HG02610 (cell line): Measurements from ENCODE around the gene L3MBTL4.
"Not testable (repeated sequence)": the region's sequence is repeated elsewhere in the genome, so short reads cannot be mapped to it uniquely, and the experiment has no call there.

Experiments
- ATAC-seq: cut with Tn5 transposase; IDR thresholded peaks from one replicate; pipeline ENCODE4 v1.9.1; 2021; ENCODE audit warnings: mild to moderate bottlenecking, moderate library complexity; ENCODE audit not compliant: unreplicated experiment

Gene L3MBTL4

DNA sequence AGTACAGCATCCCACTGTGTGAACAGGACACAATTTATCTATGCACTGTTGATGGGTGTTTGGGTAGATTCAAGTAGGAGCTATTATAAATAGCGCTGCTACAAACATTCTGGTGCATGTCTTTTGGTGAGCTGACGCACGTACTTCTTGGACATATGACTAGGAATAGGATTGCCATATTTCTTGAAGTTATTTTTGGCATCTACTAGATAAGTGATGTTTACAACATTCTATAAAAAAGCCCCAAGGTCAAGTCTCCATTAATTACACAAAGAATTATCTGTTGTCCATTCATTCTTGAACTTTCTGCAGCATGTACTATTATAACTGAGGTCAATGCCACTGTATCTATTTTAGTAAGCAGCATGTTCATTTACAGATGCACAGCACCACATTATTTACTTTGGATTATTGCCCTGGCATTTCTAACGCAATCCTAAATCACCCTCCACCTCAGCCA lies 293.9 kb downstream of the L3MBTL4 start:
- no peak for ATAC-seq

DNA sequence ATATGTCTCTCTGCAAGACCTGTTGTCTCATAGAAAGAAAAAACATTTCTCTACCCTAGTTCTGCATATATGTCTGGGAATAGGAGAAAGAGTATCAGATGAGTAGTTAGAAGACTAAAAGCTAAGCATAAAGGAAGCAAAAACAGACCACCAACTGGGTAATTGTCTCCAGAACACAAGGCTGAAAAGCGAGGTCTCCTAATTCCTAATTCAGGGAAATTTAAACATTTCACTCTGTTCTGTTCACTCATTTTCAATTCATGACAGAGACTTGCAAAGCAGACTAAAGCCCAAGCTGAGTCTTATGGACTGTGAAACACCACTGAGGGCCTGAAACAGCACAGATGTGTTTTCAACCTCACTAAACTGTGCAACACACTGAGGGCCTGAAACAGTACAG lies 294.9 kb downstream of the L3MBTL4 start:
- no peak for ATAC-seq

- no peak for ATAC-seq
Observed at GRCh38 chr18:6118080-6118479, 296.6 kb downstream of the L3MBTL4 start.

DNA sequence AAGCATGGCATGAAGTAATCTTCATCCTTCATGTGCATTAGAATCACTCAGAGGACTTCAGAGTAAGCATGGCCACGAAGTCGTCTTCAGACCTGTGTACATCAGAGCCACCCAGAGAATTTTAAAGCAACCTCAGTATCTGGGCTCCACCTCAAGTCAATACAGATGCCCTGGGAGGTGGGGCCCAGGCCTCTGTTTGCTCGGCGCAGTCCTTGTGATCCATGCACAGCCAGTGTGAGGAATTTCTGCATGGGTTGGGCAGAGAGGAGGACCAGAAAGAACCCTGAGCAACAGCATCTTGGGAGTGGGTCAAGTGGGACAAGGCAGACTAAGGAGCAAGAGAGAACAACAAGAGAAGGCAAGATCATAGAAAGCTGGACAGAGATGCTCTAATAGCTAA lies 299.0 kb downstream of the L3MBTL4 start:
- no peak for ATAC-seq

DNA sequence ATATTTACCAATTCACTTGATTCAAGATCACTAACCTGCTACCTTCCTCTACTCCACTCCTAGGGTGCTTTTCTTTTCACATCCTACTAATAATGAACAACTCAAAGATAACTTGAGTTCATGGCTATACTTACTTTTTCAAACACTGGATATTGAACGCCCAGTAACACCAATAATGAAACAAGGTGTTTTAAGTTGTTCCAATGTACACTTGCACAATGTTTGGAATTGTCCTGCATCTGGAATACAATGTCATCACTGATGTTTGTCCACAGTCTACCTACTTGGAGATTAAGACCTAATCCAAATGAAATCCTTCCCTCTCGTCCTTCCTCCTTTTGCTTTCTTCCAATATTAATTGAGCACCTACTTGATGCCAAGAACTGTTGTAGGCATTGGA lies 301.1 kb downstream of the L3MBTL4 start:
- no peak for ATAC-seq

DNA sequence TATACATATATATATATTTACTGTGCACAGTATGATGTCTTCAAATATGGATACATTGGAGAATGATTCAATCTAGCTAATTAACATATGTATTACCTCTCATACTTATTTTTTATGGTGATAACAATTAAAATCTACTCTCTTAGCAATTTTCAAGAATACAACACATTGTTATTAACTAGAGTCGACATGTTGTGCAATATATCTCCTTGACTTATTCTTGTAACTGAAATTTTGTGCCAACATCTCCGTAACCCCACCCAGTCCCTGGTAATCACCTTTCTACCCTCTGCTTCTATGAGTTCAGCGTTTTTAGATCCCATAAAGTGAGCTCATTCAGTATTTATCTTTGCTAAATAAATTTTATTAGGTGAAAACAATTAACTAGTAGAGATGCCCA lies 303.0 kb downstream of the L3MBTL4 start:
- ATAC-seq: no peak

GRCh38 chr18:6109743-6110142 lies 305.0 kb downstream of the L3MBTL4 start:
- no peak for ATAC-seq

DNA sequence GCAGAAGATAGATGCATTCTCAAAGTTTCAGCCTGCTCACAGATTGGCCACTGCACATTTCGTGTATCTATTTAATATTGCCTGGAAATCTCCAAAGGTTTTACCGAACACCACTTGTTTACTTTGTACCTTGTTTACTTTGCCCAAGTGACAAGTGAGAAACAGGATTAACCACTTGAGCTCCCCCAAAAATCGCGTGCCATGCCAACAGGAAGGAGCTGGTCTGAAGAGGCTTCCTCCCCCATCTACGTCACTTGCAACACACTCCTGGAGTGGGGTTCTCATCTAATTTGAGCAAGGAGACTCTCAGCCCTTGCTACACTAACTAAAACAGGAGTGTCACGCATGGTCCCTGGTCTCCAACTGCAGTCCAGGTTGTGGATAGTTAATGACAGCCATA lies 306.9 kb downstream of the L3MBTL4 start:
- ATAC-seq: no peak

GRCh38 chr18:6106091-6106685 lies 308.5 kb downstream of the L3MBTL4 start:
- no peak for ATAC-seq

- ATAC-seq: no peak
Observed at GRCh38 chr18:6103741-6104140, 311.0 kb downstream of the L3MBTL4 start.

- ATAC-seq: no peak
Observed at GRCh38 chr18:6096730-6097129, 318.0 kb downstream of the L3MBTL4 start.

GRCh38 chr18:6088432-6088831 lies 326.3 kb downstream of the L3MBTL4 start:
- ATAC-seq: no peak

GRCh38 chr18:6086731-6087130 lies 328.0 kb downstream of the L3MBTL4 start:
- no peak for ATAC-seq

GRCh38 chr18:6079406-6079805 lies 335.3 kb downstream of the L3MBTL4 start:
- no peak for ATAC-seq

GRCh38 chr18:6078877-6079276 lies 335.8 kb downstream of the L3MBTL4 start:
- no peak for ATAC-seq

DNA sequence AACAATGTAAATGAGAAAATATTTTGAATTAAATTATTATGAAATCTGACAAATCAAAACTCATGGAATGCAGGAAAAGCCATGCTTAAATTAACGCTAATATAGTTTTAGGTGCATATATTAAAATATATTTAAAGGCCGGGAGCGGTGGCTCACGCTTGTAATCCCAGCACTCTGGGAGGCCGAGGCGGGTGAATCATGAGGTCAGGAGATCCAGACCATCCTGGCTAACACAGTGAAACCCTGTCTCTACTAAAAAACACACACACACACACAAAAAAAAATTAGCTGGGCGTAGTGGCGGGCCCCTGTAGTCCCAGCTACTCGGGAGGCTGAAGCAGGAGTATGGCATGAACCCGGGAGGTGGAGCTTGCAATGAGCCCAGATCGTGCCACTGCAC lies 342.3 kb downstream of the L3MBTL4 start:
- not testable (repeated sequence) for ATAC-seq

GRCh38 chr18:6069539-6069938 lies 345.2 kb downstream of the L3MBTL4 start:
- no peak for ATAC-seq

DNA sequence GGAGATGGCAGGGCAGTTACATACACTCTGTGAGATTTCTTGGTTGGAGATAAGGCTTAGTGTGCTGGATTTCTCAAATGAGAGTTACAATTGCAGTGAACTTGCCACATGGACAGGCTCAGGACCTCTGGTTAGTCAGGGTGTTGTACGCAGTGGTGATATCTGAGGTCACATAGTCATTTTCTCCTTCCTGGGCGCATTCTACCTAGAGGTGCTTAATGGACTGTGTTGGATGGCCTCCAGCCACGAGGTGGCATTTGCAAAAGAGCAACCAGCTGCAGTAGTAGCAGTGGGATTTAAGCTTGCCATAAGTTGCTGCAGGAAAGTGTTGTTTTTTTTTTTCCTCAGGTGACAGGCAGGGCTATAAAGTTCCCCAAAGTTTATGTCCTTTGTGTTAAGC lies 345.6 kb downstream of the L3MBTL4 start:
- no peak for ATAC-seq

- ATAC-seq: no peak
Observed at GRCh38 chr18:6060149-6060548, 354.6 kb downstream of the L3MBTL4 start.

- ATAC-seq: no peak
Observed at GRCh38 chr18:6059551-6059950, 355.2 kb downstream of the L3MBTL4 start.

- ATAC-seq: no peak
Observed at GRCh38 chr18:6058941-6059340, 355.8 kb downstream of the L3MBTL4 start.

GRCh38 chr18:6057604-6058003 lies 357.1 kb downstream of the L3MBTL4 start:
- ATAC-seq: no peak

- peak; percentile 89 for ATAC-seq
Observed at GRCh38 chr18:6056171-6056910, 358.4 kb downstream of the L3MBTL4 start.
